Measurements from ENCODE around the gene GMIP.

Gene GMIP

GRCh38 chr19:19656451-19657396 lies 13.3 kb upstream of the GMIP start:
- no peak for DNase-seq

- no peak for DNase-seq
Observed at GRCh38 chr19:19655641-19656343, 12.3 kb upstream of the GMIP start.

GRCh38 chr19:19655051-19655594 lies 11.7 kb upstream of the GMIP start:
- DNase-seq: no peak

- DNase-seq: no peak
Observed at GRCh38 chr19:19654441-19654840, 11.0 kb upstream of the GMIP start.

GRCh38 chr19:19653597-19654147 lies 10.2 kb upstream of the GMIP start:
- no peak for DNase-seq

- DNase-seq: no peak
Observed at GRCh38 chr19:19652482-19653295, 9.2 kb upstream of the GMIP start.

- DNase-seq: no peak
Observed at GRCh38 chr19:19651076-19651475, 7.6 kb upstream of the GMIP start.

- DNase-seq: no peak
Observed at GRCh38 chr19:19650331-19650730, 6.9 kb upstream of the GMIP start.

- no peak for DNase-seq
Observed at GRCh38 chr19:19649580-19649995, 6.1 kb upstream of the GMIP start.

- DNase-seq: no peak
Observed at GRCh38 chr19:19649155-19649554, 5.7 kb upstream of the GMIP start.

GRCh38 chr19:19647037-19647835 lies 3.8 kb upstream of the GMIP start:
- DNase-seq: no peak

GRCh38 chr19:19645233-19645870 lies 1.9 kb upstream of the GMIP start:
- no peak for DNase-seq

GRCh38 chr19:19644054-19644388 lies 564 bp upstream of the GMIP start:
- no peak for DNase-seq

- peak; percentile 73 for DNase-seq
Observed at GRCh38 chr19:19642506-19643157, 825 bp downstream of the GMIP start.

GRCh38 chr19:19637523-19638251 lies 5.8 kb downstream of the GMIP start:
- DNase-seq: no peak

- DNase-seq: no peak
Observed at GRCh38 chr19:19637186-19637522, 6.3 kb downstream of the GMIP start.

GRCh38 chr19:19636573-19637185 lies 6.8 kb downstream of the GMIP start:
- DNase-seq: no peak

GRCh38 chr19:19635313-19635702 lies 8.1 kb downstream of the GMIP start:
- DNase-seq: no peak

- DNase-seq: no peak
Observed at GRCh38 chr19:19634516-19635312, 8.7 kb downstream of the GMIP start.
